OCI-M2 (cell line): ENCODE results near the gene CALB2.
"Not testable (repeated sequence)": the region's sequence is repeated elsewhere in the genome, so short reads cannot be mapped to it uniquely, and the experiment has no call there.

Experiments
- DNase-seq: peaks from one replicate; lab custom pipeline; 2025; ENCODE audit not compliant: unreplicated experiment; lab: John Stamatoyannopoulos, UW

The CALB2 gene

DNA sequence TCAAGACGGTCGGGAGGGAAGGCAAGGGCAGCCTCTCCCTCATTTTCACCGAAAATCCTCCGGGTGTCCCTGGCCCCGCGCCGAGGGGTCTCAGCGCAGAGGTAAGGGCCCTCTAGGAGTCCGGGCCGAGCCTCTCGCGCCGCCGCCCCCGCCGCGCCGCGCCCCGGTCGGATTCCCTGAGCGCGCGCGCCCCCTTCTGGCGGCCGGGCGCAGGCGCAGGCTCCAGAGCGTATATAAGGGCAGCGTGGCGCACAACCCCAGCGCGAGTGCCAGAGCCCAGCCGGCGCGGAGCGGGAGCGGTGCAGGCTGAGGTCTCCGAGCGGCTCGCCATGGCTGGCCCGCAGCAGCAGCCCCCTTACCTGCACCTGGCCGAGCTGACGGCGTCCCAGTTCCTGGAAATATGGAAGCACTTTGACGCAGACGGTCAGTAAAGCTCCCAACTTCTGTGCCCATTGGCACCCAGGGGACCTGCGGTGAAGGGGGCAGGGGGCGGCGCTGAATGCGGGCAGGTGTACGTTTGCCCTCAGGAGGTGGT, at the start of gene CALB2:
TSS of gene CALB2 (plus strand) at position 260 of the 535 bp plus-strand sequence. CDS start at position 330, 70 bp downstream.
- DNase-seq: no peak

- no peak for DNase-seq
These were observed 46.9 kb upstream of the CALB2 start for GRCh38 chr16:71311553-71312158.

- DNase-seq: not testable (repeated sequence)
These were observed 44.9 kb upstream of the CALB2 start for GRCh38 chr16:71313591-71313990.

DNA sequence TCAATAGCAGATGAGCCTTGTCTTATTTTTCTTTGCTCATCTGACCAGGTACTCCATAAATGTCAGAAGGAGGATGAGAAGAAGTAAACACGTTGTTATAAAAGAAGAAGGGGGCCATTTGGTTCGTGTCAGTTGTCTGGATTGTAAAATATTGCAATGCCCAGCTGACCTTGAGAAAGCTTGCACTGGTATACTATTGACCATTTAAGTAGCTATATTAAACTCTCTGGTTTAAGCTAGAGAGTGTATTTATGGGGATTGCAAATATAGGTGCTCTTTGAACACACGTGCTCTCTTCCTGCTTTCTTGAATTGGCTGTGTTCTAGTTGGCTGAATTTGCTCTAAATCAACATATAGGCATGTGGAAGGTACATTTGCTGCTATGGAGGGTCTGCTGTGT, 43.3 kb upstream of the CALB2 start:
- no peak for DNase-seq

GRCh38 chr16:71319999-71320398, 38.5 kb upstream of the CALB2 start:
- no peak for DNase-seq

DNA sequence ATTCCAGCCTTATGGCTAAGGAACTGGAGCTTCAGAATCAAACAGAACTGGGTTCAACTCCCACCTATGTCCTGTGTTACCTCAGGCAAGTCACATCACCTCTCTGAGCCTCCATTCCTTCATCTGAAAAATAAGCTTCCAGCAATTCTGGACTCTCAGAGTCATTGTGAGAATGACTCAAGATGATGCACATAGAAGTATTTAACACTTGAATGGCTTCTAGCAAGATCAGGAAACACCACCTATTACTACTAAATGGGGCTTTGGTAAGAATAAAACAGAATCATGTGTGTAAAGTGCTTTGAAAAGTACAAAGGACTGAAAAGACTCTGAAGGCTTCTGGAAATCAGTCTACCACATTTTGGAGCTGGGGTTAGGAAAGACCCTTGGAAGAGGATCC, 30.8 kb upstream of the CALB2 start:
- DNase-seq: no peak

DNA sequence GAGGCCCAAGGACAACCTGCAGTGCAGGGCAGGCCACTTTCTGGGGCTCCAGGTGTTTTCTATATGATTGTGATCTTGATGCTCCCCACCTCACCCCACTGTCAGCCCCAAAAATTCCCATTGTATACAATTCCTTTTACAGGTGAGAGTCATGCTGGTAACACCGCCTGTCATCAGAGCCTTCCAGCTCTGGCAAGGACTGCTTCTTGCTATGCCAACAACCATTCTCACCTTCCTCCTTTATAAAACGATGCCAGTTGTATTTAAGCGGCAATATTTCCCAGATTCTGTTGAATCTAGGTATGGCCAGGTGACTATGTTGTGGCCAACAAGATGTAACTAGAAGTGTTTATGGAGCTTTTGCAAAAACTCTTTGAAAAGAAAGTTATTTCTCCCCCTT, 30.4 kb upstream of the CALB2 start:
- no peak for DNase-seq

GRCh38 chr16:71337631-71338030, 20.9 kb upstream of the CALB2 start:
- no peak for DNase-seq

DNA sequence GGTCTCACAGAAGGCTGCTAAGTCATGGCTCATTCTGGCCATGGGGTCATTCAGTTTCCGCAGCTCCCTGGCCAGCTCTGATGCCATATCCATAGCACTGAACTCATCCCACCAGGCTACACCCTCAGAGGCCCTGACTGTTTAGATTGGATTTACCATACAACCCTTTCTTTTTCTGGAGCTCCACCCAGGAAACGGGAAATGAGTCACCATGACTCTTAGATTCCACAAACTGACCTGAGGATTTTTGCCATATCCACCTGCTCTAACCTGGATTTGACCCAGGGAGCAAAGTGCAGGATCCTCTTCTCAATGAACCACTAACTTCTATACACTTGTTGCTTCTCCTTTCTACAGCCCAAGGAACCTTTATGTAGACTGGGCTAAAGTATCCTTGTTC, 20.3 kb upstream of the CALB2 start:
- no peak for DNase-seq

GRCh38 chr16:71338632-71339031, 19.9 kb upstream of the CALB2 start:
- DNase-seq: no peak

GRCh38 chr16:71339236-71340171, 19.0 kb upstream of the CALB2 start:
- no peak for DNase-seq

DNA sequence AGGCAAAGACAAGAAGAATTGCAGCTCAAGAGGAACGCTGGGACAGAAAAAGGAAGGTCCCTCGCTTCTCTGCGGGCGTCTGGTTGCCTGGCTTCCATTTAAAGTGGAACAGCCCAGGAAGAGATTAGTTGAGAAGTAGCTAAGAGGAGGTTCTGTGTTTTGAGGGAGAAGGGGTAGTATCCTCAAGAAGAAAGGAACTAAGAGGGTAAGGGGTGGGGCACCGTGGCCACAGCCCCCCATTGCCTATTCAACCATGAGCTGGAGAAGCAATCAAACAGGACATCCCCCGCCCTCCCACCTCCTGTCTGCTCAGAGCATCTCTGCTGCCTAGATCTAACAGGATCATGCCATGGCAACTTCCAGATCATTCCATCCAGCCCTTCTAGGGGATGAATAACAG, 18.1 kb upstream of the CALB2 start:
- no peak for DNase-seq

DNA sequence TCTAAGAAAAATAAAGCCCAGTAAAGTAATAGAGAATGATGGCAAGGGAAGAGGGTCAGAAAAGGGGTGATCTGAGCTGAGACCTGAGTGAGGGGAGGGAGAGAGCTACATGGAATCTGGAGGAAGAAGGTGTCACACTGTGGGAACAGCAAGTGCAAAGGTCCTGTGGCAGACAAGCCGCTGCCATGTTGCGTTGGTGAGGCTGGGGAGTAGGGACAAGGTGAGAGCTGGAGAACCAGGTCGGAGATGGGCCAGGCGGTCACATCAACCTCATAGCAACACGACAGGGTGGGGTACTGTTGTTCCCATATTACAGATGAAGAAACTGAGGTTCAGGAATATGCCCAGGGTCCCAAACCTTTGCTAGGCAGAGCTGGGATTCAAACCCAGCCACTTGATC, 16.6 kb upstream of the CALB2 start:
- no peak for DNase-seq

GRCh38 chr16:71343078-71343477, 15.4 kb upstream of the CALB2 start:
- no peak for DNase-seq

DNA sequence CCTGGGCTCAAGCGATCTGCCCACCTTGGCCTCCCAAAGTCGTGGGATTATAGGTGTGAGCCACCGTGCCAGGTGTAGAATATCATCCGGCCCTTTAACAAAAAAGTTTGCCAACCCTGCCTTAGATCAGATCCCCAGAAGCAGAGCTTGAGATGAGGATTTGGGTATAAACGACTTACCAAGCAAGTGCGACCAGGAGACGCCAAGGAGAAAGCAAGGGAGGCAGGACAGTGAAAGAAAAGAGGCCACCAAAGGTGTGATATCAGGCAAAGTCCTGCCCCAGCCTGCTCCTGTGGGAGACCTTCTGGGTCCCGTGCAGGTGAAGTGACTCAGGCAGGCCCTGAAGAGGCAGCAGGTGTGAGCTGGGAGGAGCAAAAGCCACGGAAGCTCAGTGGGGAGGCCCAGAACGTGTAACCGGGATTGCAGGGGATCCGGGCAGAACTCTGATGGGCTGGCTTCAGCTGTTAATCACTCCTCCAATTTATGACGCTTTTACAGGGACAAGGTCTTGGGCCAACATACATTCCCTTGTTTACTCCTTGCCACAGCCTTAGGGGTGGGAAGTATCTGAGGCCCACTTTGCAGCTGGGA, 14.1 kb upstream of the CALB2 start:
- DNase-seq: no peak

GRCh38 chr16:71345031-71345430, 13.5 kb upstream of the CALB2 start:
- DNase-seq: no peak

DNA sequence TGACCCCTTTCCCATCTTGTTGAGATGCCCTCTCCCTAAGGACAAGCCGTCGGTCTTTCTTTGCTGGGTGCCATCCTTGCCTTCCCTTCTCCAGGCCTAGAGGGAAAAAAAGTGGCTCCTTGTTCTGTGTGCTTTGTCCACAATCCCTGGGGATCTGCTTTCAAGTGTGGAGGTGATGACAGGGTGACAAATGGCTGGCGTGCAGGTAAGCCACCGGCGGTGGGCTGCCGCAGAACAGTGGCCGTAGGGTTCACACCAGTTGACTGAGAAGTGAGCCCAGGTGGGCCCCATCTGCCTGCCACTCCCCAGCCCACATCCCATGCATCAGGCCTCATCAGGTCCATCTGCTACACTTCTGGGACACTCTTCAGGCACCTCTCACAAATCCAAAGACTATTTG, 11.4 kb upstream of the CALB2 start:
- DNase-seq: no peak

GRCh38 chr16:71348262-71349085, 10.0 kb upstream of the CALB2 start:
- DNase-seq: no peak

- DNase-seq: no peak
These were observed 7.5 kb upstream of the CALB2 start for GRCh38 chr16:71350821-71351557.

GRCh38 chr16:71351558-71351901, 7.0 kb upstream of the CALB2 start:
- DNase-seq: no peak
